GM15510 (cell line): ENCODE data around the gene NUP93.

Experiments used
- POLR2A ChIP-seq: IDR thresholded peaks from 3 replicates; pipeline ENCODE4 v1.6.1; 2011; ENCODE audit warnings: borderline replicate concordance; ENCODE audit not compliant: insufficient read length; ENCODE audit errors: extremely low read depth

NUP93 gene

GRCh38 chr16:56810954-56811353, 81.0 kb downstream of the NUP93 start:
- no peak for TF ChIP-seq POLR2A

GRCh38 chr16:56812884-56813283, 83.0 kb downstream of the NUP93 start:
- TF ChIP-seq POLR2A, result no peak

DNA sequence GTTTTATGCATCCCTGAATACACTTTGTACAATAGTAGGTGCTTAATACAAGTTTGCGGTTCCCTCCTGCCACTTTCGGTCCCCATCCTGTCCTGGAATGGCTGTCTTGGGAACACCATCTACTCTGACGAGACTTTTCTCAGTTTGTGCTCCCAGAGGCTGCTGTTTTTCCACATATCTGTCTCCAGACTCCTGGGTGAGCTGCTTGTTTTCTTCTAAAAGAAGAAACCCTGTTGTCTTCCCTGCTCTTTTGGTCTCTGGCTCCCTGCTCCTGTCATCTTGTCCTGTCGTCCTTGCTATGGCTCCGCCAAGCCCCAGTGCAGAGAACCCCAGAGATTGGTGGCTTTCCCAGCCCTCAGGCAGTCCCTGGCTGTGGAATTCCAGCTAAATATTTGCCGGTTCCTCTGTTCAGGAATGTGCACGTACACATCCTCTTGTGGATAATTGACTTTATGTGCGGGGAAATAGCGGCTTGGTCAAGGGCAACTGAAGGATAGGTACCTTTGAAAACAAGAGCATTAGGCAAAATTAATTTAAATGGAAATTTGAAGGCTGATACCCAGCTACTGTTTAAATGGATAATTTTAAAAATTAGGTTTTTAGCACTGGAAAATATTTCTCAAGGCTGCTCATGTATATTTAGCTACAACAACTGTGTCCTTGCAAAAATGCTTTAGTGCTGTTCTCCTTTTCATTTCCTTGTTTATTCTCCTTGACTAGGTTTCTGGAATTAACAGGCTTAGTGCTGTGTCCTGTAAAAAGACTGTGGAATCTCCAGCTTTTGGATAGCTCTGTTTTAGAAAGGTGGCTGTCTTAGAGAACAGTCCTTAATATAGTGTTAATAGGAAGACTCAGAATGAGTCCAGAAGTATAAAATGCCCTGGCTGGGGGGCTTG, 84.9 kb downstream of the NUP93 start:
- TF ChIP-seq POLR2A, result no peak

- no peak for TF ChIP-seq POLR2A
These were observed 85.8 kb downstream of the NUP93 start for GRCh38 chr16:56815721-56816120.

DNA sequence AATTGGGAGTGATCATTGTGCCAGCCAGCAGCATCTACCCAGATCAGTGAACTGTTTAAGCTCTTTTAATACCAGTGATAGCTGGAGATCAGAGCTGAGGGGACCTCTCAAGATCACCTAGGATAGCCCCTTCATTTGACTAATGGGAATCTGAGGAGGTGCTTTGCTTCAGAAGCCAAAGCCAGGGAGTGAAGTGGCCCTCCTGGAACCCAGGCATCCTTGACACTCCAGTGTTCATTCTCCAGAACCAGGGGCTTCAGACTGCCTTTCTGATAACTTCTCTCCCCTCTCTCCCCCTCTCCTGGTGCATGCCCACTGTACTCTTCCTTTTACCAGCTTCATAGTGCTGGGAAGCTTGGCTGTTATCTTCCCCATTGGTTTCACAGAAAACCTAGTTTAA, 87.1 kb downstream of the NUP93 start:
- no peak for TF ChIP-seq POLR2A

- no peak for TF ChIP-seq POLR2A
These were observed 88.0 kb downstream of the NUP93 start for GRCh38 chr16:56817938-56818337.

GRCh38 chr16:56823081-56823733, 93.3 kb downstream of the NUP93 start:
- TF ChIP-seq POLR2A, result no peak

GRCh38 chr16:56824331-56824730, 94.4 kb downstream of the NUP93 start:
- no peak for TF ChIP-seq POLR2A

DNA sequence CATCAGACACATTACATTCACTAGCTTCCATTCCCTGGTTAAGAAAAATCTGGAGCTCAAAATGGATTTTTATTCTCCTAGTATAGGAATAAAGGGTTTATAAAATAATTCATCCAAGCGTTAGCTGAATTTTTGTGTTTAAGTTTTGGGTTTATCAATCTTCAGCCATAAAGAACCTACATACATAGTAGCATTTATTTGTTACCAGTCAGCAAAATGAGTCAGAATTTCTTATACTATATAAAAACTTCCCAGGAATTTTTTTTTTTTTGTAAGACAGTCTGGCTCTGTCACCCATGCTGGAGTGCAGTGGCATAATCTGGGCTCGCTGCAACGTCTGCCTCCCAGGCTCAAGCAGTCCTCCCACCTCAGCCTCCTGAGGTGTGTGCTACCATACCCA, 94.9 kb downstream of the NUP93 start:
- no peak for TF ChIP-seq POLR2A

- TF ChIP-seq POLR2A, result no peak
These were observed 95.9 kb downstream of the NUP93 start for GRCh38 chr16:56825826-56826225.

- TF ChIP-seq POLR2A, result no peak
These were observed 98.7 kb downstream of the NUP93 start for GRCh38 chr16:56828647-56829046.

DNA sequence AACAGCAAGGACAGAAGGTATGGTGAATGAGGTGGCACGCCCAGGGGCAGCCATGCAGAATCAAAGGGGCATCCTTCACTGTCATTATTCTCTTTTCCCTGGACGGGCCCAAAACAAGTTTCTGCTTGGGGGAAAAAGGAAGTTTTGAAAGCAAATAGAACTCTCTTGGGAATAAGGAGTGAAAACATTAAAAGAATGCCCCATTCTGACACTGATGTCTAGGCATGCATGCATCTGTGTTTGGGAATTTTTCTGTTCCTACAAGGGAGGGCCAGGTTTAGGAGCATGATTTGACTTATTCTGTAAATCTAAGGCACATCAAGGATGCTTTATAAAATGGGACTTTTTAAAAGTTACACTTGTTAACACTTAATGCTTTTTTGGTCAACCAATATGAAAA, 100.7 kb downstream of the NUP93 start:
- TF ChIP-seq POLR2A, result no peak

- no peak for TF ChIP-seq POLR2A
These were observed 102.8 kb downstream of the NUP93 start for GRCh38 chr16:56832768-56833167.

DNA sequence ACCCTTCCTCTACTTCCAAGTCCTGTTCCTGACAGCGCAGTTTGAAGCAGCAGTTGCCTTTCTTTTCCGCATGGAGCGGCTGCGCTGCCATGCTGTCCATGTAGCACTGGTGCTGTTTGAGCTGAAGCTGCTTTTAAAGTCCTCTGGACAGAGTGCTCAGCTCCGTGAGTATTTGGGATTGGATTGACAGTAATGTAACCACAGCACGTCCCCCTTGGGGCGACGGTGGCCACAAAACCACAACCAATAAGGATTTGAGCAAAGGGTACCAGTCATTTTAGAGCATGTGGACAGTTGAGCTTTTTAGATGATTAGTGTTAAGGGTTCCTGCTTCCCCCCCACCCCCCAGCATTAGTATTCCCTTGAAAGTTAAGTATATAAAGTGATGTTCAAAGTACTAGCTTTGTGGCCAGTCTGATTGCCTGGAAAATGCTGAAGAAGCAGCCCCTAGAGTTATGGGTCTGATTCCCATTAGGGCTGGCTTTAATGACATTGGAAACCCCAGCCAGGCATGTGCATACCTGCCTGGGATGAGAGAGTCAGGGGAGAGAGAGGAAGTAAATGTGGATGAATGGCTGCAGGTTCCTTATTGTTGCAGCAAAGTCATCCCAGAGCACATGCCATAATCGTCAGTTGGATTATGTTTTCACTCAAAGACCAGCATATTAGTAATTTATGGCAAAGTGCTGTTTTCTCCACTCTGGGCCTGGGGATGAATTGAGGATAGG, 103.5 kb downstream of the NUP93 start:
- no peak for TF ChIP-seq POLR2A

DNA sequence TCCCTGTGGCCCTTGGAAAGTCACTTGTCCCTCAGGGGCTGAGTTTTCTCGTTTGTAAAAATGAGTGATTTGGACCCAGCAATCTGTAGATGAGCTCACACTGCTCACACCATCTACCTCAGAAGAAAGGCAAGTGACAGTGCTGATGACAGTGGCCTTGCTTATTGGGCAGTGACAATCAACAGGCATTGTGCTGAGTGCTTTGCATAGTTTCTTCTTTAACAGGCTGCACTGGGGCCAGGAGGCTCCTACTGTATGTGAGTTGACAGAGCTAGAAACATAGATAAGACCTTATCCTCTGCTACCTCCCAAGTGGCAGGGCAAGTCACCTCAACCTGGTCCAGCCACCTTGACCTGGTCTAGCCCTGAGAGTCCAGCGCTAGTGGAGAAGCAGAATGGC, 105.4 kb downstream of the NUP93 start:
- no peak for TF ChIP-seq POLR2A

DNA sequence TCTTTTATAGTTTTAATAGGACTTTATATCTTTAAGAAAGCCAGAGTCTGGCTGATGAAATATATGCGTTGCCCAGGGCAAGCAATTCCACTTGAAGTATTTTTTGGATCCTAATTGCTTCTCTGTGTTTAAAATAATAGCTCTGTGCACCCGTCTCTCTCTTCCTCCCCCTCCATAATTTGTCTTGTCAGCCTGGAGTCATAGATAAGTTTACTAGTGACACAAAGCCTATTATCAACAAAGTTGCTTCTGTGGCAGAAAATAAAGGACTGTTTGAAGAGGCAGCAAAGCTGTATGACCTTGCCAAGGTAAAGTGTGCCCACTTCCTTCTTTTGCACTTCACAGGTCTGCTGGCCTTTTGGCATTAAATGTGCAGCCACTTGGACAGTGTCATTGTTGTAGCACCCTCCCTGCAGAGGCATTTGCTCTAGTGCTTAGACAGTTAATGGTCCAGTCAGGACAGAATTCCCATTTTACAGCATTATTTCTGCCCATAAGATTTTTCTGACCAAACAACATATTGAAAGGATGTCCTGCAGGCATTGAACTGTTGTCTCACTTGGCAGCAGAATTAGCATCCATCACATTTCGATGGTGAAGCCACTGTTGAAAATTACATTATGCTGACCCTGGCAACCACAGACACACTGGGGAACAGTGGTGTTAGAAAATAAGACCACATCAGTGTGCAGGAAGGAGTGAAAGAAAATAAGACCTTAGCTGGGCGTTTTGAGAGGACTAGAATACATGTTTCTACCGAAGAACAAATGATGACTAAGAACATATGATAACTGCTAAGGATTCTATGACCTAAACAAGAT, 106.7 kb downstream of the NUP93 start:
- no peak for TF ChIP-seq POLR2A
